ENCODE measurements around the gene PPP6R3. TPM values are rescaled to one million over a fixed set of nuclear protein-coding genes. Genes with fewer than 3 reads are reported as not detected.
A peak's percentile ranks its signal among the peaks of the same experiment; 100 is the strongest.
"Not testable (repeated sequence)": the region's sequence is repeated elsewhere in the genome, so short reads cannot be mapped to it uniquely, and the experiment has no call there.

PPP6R3 gene
- total RNA-seq, 1 donor from 2014 or later, result 86.6 TPM

GRCh38 chr11:68454767-68455166 lies 5.8 kb upstream of the PPP6R3 start:
- DNase-seq (ENCODE audit: extremely low read depth, low read depth, low spot score), result no peak

GRCh38 chr11:68455485-68455884 lies 5.1 kb upstream of the PPP6R3 start:
- DNase-seq (ENCODE audit: extremely low read depth, low read depth, low spot score), result no peak

GRCh38 chr11:68457216-68457897 lies 3.2 kb upstream of the PPP6R3 start:
- no peak for DNase-seq (ENCODE audit: extremely low read depth, low read depth, low spot score)

- DNase-seq (ENCODE audit: extremely low read depth, low read depth, low spot score), result no peak
Measured at GRCh38 chr11:68457898-68458249, 2.7 kb upstream of the PPP6R3 start.

- DNase-seq (ENCODE audit: extremely low read depth, low read depth, low spot score), result not testable (repeated sequence)
Measured at GRCh38 chr11:68458340-68458739, 2.2 kb upstream of the PPP6R3 start.

GRCh38 chr11:68459886-68460740 lies 439 bp upstream of the PPP6R3 start:
- peak; percentile 93 for DNase-seq (ENCODE audit: extremely low read depth, low read depth, low spot score)

GRCh38 chr11:68461575-68461917 lies 994 bp downstream of the PPP6R3 start:
- DNase-seq (ENCODE audit: extremely low read depth, low read depth, low spot score), result no peak

- no peak for DNase-seq (ENCODE audit: extremely low read depth, low read depth, low spot score)
Measured at GRCh38 chr11:68463714-68464113, 3.2 kb downstream of the PPP6R3 start.

- no peak for DNase-seq (ENCODE audit: extremely low read depth, low read depth, low spot score)
Measured at GRCh38 chr11:68467201-68467834, 6.8 kb downstream of the PPP6R3 start.

GRCh38 chr11:68468217-68468828 lies 7.8 kb downstream of the PPP6R3 start:
- DNase-seq (ENCODE audit: extremely low read depth, low read depth, low spot score), result no peak

- no peak for DNase-seq (ENCODE audit: extremely low read depth, low read depth, low spot score)
Measured at GRCh38 chr11:68469122-68469521, 8.6 kb downstream of the PPP6R3 start.

GRCh38 chr11:68469642-68470041 lies 9.1 kb downstream of the PPP6R3 start:
- no peak for DNase-seq (ENCODE audit: extremely low read depth, low read depth, low spot score)

GRCh38 chr11:68470304-68470811 lies 9.8 kb downstream of the PPP6R3 start:
- no peak for DNase-seq (ENCODE audit: extremely low read depth, low read depth, low spot score)

GRCh38 chr11:68471360-68472340 lies 11.1 kb downstream of the PPP6R3 start:
- DNase-seq (ENCODE audit: extremely low read depth, low read depth, low spot score), result no peak

GRCh38 chr11:68472778-68473177 lies 12.2 kb downstream of the PPP6R3 start:
- no peak for DNase-seq (ENCODE audit: extremely low read depth, low read depth, low spot score)

- DNase-seq (ENCODE audit: extremely low read depth, low read depth, low spot score), result no peak
Measured at GRCh38 chr11:68473693-68474092, 13.1 kb downstream of the PPP6R3 start.

- DNase-seq (ENCODE audit: extremely low read depth, low read depth, low spot score), result not testable (repeated sequence)
Measured at GRCh38 chr11:68475626-68476025, 15.1 kb downstream of the PPP6R3 start.

- no peak for DNase-seq (ENCODE audit: extremely low read depth, low read depth, low spot score)
Measured at GRCh38 chr11:68479390-68479789, 18.8 kb downstream of the PPP6R3 start.

GRCh38 chr11:68480193-68480592 lies 19.6 kb downstream of the PPP6R3 start:
- no peak for DNase-seq (ENCODE audit: extremely low read depth, low read depth, low spot score)
